ENCODE results near the gene KIRREL3. TPM values are rescaled to one million over a fixed set of nuclear protein-coding genes. Genes with fewer than 3 reads are reported as not detected.

The KIRREL3 gene
- total and polyA plus RNA-seq, 8 donors = 0.06 to 1.1 (median 0.26) TPM; not detected in 2

GRCh38 chr11:126824035-126824607, 176.4 kb downstream of the KIRREL3 start:
- H3K36me3 ChIP-seq = no peaks in the 10 kb centered on the region
- H3K4me3 ChIP-seq = no peak overlapping the region
- no peaks in the 10 kb centered on the region for H3K9me3 ChIP-seq
- peak; percentile 60 to 81 (median 73) for ATAC-seq
- no peak for TF ChIP-seq CTCF (IDR thresholded peaks at IDR 0.05)
- peaks cover 3 to 7% (median 4%) of the 10 kb centered on the region in 3 donors for H3K4me1 ChIP-seq
- H3K27me3 ChIP-seq = no peaks in the 10 kb centered on the region
- WGBS, 2 donors = 31 to 39% methylated on average over 7 of the region's 7 CpGs
- no peak overlapping the region for H3K27ac ChIP-seq
- intact Hi-C loops (cut with DNase I) = no loop called here
- FAIRE-seq = no peak
- DNase-seq = peak in 1 of 6 donors; percentile 11

DNA sequence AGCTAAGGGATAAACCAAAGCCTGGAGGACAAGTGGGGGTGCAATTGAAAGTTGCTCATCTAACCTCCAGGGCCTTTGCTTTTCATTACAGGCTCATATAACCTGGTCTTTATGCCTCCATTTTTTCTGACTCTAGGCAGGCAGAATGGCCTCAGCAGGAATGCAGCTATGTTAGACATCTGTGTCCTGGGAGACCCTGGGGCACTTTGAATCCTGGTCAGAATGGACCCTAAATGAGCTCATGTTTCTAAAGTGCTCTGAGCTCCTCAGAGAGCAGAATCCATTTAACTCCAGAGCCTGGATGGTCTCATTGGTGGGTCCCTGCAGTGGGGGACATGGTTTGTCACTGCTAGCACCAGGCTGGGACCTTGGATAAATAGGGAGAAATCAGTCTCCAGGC, 177.3 kb downstream of the KIRREL3 start:
- ATAC-seq = no peak
- no peak for DNase-seq
- Histone ChIP-seq H3K27me3 (no peaks in the 10 kb centered on the region), H3K9me3 (no peaks in the 10 kb centered on the region), H3K36me3 (no peaks in the 10 kb centered on the region), H3K4me3 (no peak overlapping the region), H3K4me1 (peaks cover 3 to 7% (median 4%) of the 10 kb centered on the region in 3 donors), H3K27ac (no peak overlapping the region)
- intact Hi-C loops (cut with DNase I) = no loop called here
- TF ChIP-seq CTCF (IDR thresholded peaks at IDR 0.05) = no peak
- FAIRE-seq = no peak

DNA sequence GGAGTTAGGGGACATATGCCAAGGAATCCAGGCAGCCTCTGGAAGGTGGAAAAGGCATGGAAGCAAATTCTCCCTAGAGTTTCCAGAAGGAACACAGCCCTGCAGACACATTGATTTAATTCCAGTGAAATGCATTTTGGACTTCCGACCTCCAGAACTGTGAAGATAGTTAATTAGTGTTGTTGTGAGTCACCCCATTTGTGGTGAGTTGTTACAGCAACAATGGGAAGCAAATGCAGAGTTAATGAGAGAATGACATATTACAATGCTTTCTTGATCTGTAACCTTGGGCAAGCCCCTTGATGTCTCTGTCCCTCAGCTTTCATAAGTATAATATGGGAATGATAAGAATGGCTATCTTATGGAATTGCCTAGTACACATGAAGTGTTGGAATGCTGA, 178.7 kb downstream of the KIRREL3 start:
- no peak for TF ChIP-seq CTCF (IDR thresholded peaks at IDR 0.05)
- H3K4me3 ChIP-seq = no peak overlapping the region
- ATAC-seq (no peak), FAIRE-seq (no peak), DNase-seq (no peak)
- H3K9me3 ChIP-seq = no peaks in the 10 kb centered on the region
- WGBS, 2 donors = 89% methylated on average over 1 of the region's 1 CpG
- no peak overlapping the region for H3K27ac ChIP-seq
- peaks cover 3 to 7% (median 4%) of the 10 kb centered on the region in 3 donors for H3K4me1 ChIP-seq
- H3K27me3 ChIP-seq = no peaks in the 10 kb centered on the region
- intact Hi-C loops (cut with DNase I) = no loop called here
- H3K36me3 ChIP-seq = no peaks in the 10 kb centered on the region

DNA sequence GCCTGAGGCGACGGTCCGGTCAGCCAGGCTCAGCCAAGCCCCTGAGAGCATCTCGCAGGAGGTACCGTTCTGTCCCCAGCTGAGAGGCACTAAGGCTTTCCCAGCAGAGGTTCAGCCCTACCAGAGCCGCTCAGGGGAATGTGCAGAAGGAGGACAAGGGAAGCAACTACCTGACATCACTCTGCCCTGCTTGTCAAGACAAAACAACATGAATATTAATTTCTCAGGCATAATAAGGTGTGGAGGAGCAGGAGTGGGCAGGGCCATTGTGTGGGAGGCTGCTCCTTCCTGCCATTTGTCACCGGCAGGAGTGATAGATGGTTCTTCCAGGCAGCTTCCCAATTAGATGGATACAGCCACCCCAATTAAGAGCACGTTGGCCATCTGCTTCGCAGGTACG, 181.4 kb downstream of the KIRREL3 start:
- Histone ChIP-seq H3K4me1 (peaks cover 0 to 3% (median 0%) of the 10 kb centered on the region in 3 donors), H3K27ac (no peak overlapping the region), H3K36me3 (no peaks in the 10 kb centered on the region), H3K9me3 (no peaks in the 10 kb centered on the region), H3K27me3 (no peaks in the 10 kb centered on the region), H3K4me3 (no peak overlapping the region)
- WGBS, 2 donors = 87 to 90% methylated on average over 10 of the region's 10 CpGs
- no peak for DNase-seq
- FAIRE-seq = no peak
- intact Hi-C loops (cut with DNase I) = no loop called here
- no peak for TF ChIP-seq CTCF (IDR thresholded peaks at IDR 0.05)
- ATAC-seq = no peak

DNA sequence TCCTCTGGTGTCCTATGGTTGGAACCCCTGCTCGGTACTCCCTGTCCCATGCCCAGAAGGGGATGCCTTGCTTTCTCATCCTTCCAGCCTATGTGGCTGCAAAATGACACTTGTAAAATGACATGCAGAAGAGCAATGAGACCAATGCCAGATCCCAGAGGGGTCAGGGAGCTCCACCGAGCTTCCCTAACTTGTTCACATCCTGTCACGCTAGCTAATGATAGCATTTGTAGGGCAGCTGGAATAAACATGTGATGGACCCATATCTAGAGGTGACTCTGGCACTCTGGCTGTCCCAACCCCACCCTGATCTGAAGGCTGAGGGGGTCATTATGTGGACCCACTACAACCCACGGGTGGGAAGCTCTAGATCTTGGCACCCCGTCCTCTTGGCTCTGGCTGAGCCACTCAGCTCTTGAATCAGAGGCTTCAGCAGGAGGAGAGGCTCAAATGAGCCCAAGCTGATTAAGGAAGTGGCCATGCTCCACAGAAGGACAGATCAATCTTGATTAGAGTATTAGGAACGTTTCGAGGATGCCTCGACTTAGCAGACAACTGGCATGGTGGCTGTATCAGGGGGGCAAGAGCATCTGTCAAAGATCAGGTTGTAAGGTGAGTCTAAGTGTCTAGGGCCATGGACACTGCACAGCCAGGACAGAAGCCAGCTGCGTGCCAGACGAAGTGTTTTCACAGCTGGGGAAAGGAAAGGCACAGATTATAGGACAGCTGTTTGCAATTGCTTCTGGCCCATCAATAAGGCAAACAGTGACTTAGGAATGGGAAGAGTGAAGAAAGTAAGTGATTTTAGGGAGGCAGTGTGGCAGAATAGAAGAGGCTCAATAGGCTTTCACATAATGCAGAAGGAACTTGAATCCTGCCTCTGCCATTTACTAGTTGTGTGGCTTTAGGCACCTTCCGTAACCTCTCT, 182.8 kb downstream of the KIRREL3 start:
- no peaks in the 10 kb centered on the region for H3K9me3 ChIP-seq
- no peaks in the 10 kb centered on the region for H3K36me3 ChIP-seq
- H3K4me1 ChIP-seq = no peaks in the 10 kb centered on the region
- no peaks in the 10 kb centered on the region for H3K27me3 ChIP-seq
- peak overlapping the region in 2 of 4 donors; percentile 23 to 54 for H3K27ac ChIP-seq
- 58 to 65% methylated on average over 11 of the region's 11 CpGs for WGBS, 2 donors
- H3K4me3 ChIP-seq = no peak overlapping the region
- ATAC-seq (no peak), DNase-seq (no peak), FAIRE-seq (no peak)
- intact Hi-C loops (cut with DNase I) = no loop called here
- no peak for TF ChIP-seq CTCF (IDR thresholded peaks at IDR 0.05)

Data from pancreas (tissue), 10 donors.